OCI-LY7 (cell line): Measurements from ENCODE around the gene DPH7. TPM values are rescaled to one million over a fixed set of nuclear protein-coding genes. Genes with fewer than 3 reads are reported as not detected.
A peak's percentile ranks its signal among the peaks of the same experiment; 100 is the strongest.

Experiments
- BruUV-seq: library from RNA; stranded (reverse); fragments of 400-500 nt; replicated peaks from 2 replicates; lab custom pipeline; 2021; lab: Mats Ljungman, UMichigan
- CTCF ChIA-PET: fragments of 300-600 bp; sonication (Branson Sonifier 250); formaldehyde crosslinking; loops from one replicate; lab custom pipeline; 2022; ENCODE audit warnings: antibody characterized with exemption; ENCODE audit not compliant: unreplicated experiment; lab: Charles Lee
- POLR2A ChIA-PET: fragments of 300-600 bp; sonication (Branson Sonifier 250); formaldehyde crosslinking; loops from one replicate; lab custom pipeline; 2022; ENCODE audit warnings: antibody characterized with exemption; lab: Charles Lee
- DNase-seq: peaks from one replicate; pipeline ENCODE4 v3.0.0-alpha.2; 2015; ENCODE audit warnings: low spot score
- H2AFZ ChIP-seq: fragments of 200-600 bp; sonication (generic), shearing (Covaris generic); 2 replicates; pipeline ENCODE4 v1.6.1; 2014; ENCODE audit warnings: mild to moderate bottlenecking, antibody characterized with exemption, low read length, moderate library complexity
- H3K27ac ChIP-seq: fragments of 200-600 bp; sonication (generic); 2 replicates; pipeline ENCODE4 v1.5.1; 2014; ENCODE audit warnings: mixed run types, low read depth, mild to moderate bottlenecking, moderate library complexity, low read length, inconsistent platforms; ENCODE audit not compliant: poor library complexity, severe bottlenecking
- H3K36me3 ChIP-seq: fragments of 200-600 bp; sonication (generic); 2 replicates; pipeline ENCODE4 v1.6.1; 2014; ENCODE audit warnings: mild to moderate bottlenecking, antibody characterized with exemption, low read length, moderate library complexity, mixed read lengths; ENCODE audit not compliant: insufficient read depth
- H3K4me1 ChIP-seq: fragments of 200-600 bp; sonication (generic); 2 replicates; pipeline ENCODE4 v1.5.1; 2014; ENCODE audit warnings: mild to moderate bottlenecking, low read length; ENCODE audit not compliant: insufficient read depth, poor library complexity, severe bottlenecking
- H3K4me2 ChIP-seq: fragments of 200-600 bp; sonication (generic); 2 replicates; pipeline ENCODE4 v1.6.1; 2014; ENCODE audit warnings: mild to moderate bottlenecking, low read length
- H3K4me3 ChIP-seq: fragments of 200-600 bp; sonication (generic); 2 replicates; pipeline ENCODE4 v1.5.1; 2014; ENCODE audit warnings: mild to moderate bottlenecking, low read depth, low read length; ENCODE audit not compliant: poor library complexity, severe bottlenecking
- H3K79me2 ChIP-seq: fragments of 200-600 bp; sonication (generic); 2 replicates; pipeline ENCODE4 v1.6.1; 2016; ENCODE audit warnings: low read depth, mild to moderate bottlenecking, low read length, moderate library complexity, mixed read lengths; ENCODE audit not compliant: insufficient read depth
- H3K9me2 ChIP-seq: fragments of 200-600 bp; sonication (generic); 2 replicates; pipeline ENCODE4 v1.6.1; 2016; ENCODE audit warnings: mild to moderate bottlenecking, low read length, mixed read lengths; ENCODE audit not compliant: insufficient read depth
- H3K9me3 ChIP-seq: fragments of 200-600 bp; sonication (generic); 2 replicates; pipeline ENCODE4 v1.6.1; 2014; ENCODE audit warnings: mild to moderate bottlenecking, mixed run types, low read length, mixed read lengths
- H4K20me1 ChIP-seq: fragments of 200-600 bp; sonication (generic); 2 replicates; pipeline ENCODE4 v1.6.1; 2014; ENCODE audit warnings: mild to moderate bottlenecking, antibody characterized with exemption, low read length, moderate library complexity, mixed read lengths; ENCODE audit not compliant: insufficient read depth
- CTCF ChIP-seq: fragments of 200-600 bp; sonication (generic); conservative IDR thresholded peaks from 2 replicates; pipeline ENCODE4 v1.5.1; 2014; ENCODE audit warnings: mild to moderate bottlenecking, antibody characterized with exemption, low read length, moderate library complexity, mixed read lengths
- EZH2phosphoT487 ChIP-seq: fragments of 200-600 bp; sonication (generic); IDR thresholded peaks from 2 replicates; pipeline ENCODE4 v1.6.1; 2018; ENCODE audit warnings: low read depth, borderline replicate concordance, mild to moderate bottlenecking, mixed run types, antibody characterized with exemption, low read length, moderate library complexity, mixed read lengths
- intact Hi-C: fragments of 100-400 bp; cut with micrococcal nuclease; formaldehyde crosslinking; loops from one replicate; pipeline ENCODE4 v1.10.0; 2022; ENCODE audit not compliant: unreplicated experiment
- total RNA-seq, 2 experiments: library from RNA; depleted of rRNA in 1 of 2; stranded (reverse); fragments of >200 nt in 1 of 2; shearing (Covaris generic) in 1 of 2; gene quantifications; 2 replicates each; pipeline ENCODE4 v1.2.3, GENCODE V29; 2014 to 2022

DPH7 gene
- total RNA-seq, 2 experiments from 2014 or later = 72.9 to 95.6 TPM

DNA sequence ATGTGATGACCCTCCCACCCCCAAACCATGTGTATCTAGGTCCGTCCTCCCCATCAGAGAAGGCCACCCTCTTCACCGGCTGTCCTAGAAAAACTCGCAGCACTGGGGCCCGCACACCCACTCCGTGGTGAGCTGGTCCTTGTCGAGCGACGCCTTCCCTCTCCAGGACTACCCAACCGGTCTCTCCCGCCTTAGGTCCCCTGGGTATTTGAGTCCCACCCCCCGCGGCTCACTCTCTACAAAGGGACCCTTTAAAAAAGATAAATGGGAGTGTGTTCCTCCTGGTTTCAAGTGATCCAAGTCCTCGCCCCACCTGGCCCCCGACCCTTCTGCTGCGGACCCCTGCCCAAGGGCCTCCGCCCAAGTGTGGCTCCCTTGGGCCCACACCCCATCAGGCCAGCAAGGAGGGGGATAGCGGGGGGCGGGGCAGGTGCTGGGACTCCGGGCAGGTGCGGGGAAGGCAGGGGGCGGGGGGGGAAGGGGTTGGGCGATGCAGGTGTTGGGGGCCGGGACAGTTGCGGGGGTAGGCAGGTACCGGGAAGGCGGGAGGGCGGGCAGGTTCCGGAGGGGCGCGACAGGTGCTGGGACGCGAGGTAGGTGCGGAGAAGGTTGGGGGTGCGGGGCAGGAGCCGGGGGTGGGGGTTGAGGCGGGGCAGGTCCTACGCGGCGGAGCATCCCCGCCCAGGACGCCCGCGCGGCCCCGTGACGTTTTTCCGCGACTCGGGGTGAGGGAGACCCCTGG is 25.8 kb upstream of the DPH7 start:
- BruUV-seq = no TSS peak

GRCh38 chr9:137603879-137604278 is 25.2 kb upstream of the DPH7 start:
- no peaks in the 10 kb centered on the region for H3K36me3 ChIP-seq
- H4K20me1 ChIP-seq = no peaks in the 10 kb centered on the region
- intact Hi-C loops = loop anchor here (2.0 kb wide), 1 partner anchor 53 kb away; the partner anchor contains the start of genes MRPL41 and PNPLA7
- TF ChIP-seq CTCF (no peak), EZH2phosphoT487 (no peak)
- H3K27ac ChIP-seq = no peak overlapping the region
- no TSS peak for BruUV-seq
- H3K9me3 ChIP-seq = no peaks in the 10 kb centered on the region
- CTCF ChIA-PET = no interaction called here
- H3K4me2 ChIP-seq = 0 out of 2 replicates have a peak overlapping the region, but pooled peaks have one; percentile 62
- no peak overlapping the region for H3K4me3 ChIP-seq
- no peak for DNase-seq
- no peaks in the 10 kb centered on the region for H3K9me2 ChIP-seq
- POLR2A ChIA-PET = no interaction called here
- H3K79me2 ChIP-seq = no peaks in the 10 kb centered on the region
- no peak overlapping the region for H2AFZ ChIP-seq
- peaks cover 32% of the 10 kb centered on the region for H3K4me1 ChIP-seq

More for the DNA sequence above, 25.8 kb upstream of the DPH7 start:
- Histone ChIP-seq H3K9me2 (no peaks in the 10 kb centered on the region), H3K27ac (no peak overlapping the region), H3K4me1 (peaks cover 32% of the 10 kb centered on the region), H3K79me2 (no peaks in the 10 kb centered on the region), H3K4me2 (peak overlapping the region; percentile 62), H2AFZ (no peak overlapping the region), H4K20me1 (no peaks in the 10 kb centered on the region), H3K36me3 (no peaks in the 10 kb centered on the region), H3K4me3 (peak overlapping the region; percentile 59), H3K9me3 (no peaks in the 10 kb centered on the region)
- ChIA-PET CTCF (no interaction called here), POLR2A (interaction anchor here (0.6 to 0.8 kb wide), 2 partner anchors 14 to 21 kb away, joined by 3 to 4 read pairs; partner anchors contain the start of gene ZMYND19)
- TF ChIP-seq CTCF = no peak
- no peak for TF ChIP-seq EZH2phosphoT487
- DNase-seq = no peak
- intact Hi-C loops = loop anchor here (1.0 to 2.0 kb wide), 2 partner anchors 14 to 54 kb away; partner anchors contain the start of genes MRPL41, PNPLA7 and ZMYND19

- no peak for TF ChIP-seq EZH2phosphoT487
- TF ChIP-seq CTCF = peak; percentile 42
- no peaks in the 10 kb centered on the region for H4K20me1 ChIP-seq
- no peaks in the 10 kb centered on the region for H3K9me2 ChIP-seq
- peak overlapping the region; percentile 56; the same call in 1 of the 2 replicates for H2AFZ ChIP-seq
- H3K9me3 ChIP-seq = no peaks in the 10 kb centered on the region
- H3K36me3 ChIP-seq = no peaks in the 10 kb centered on the region
- BruUV-seq = no TSS peak
- no peak overlapping the region for H3K4me3 ChIP-seq
- peak overlapping the region; percentile 8; the same call in 1 of the 2 replicates for H3K4me2 ChIP-seq
- peak; percentile 42 for DNase-seq
- H3K4me1 ChIP-seq = peaks cover 32% of the 10 kb centered on the region
- POLR2A ChIA-PET = no interaction called here
- CTCF ChIA-PET = no interaction called here
- H3K27ac ChIP-seq = no peak overlapping the region
- intact Hi-C loops = no loop called here
- H3K79me2 ChIP-seq = no peaks in the 10 kb centered on the region
These were observed 23.9 kb upstream of the DPH7 start for GRCh38 chr9:137602661-137603060.
